GM19099 (cell line): ENCODE data around the gene DTX3L.

ENCODE experiments used
- POLR2A ChIP-seq: IDR thresholded peaks from 3 replicates; pipeline ENCODE4 v1.6.1; 2011; ENCODE audit warnings: low read depth; ENCODE audit not compliant: insufficient read length; ENCODE audit errors: extremely low read depth

The DTX3L gene

DNA sequence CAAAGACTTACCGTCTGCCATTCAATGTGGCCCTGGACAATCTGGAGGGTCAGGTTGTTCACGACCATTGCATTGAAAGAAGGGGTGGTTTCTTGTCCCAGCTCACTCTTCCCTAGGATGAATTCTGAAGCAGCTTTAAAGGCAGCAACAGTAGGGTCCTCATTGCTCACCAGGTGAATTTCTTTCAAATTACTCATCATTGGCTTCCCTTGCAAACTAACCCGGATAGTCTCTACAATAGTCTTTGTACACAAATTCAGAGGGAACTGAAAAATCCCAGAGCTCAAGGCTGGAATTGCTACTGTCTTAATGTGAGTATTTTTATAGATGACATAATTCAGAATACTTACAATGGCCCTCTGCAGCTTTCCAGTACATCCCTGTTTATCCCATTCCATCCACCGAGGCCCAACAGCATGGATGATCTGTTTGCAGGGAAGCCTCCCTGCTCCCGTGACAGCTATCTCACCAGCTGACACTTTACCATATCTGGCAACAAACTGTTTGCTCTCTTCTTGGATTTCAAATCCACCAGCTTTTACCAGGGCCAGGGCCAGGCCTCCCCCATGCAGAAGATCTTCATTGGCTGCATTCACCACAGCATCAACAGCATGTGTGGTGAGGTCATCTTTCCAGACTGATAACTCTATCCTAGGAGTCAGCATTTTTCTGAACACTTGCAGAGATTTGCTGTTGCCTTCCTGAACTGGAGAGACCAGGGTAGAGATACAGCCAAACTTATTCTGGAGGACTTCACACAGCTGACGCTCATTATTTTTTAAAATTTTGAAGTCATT, 8.7 kb upstream of the DTX3L start:
- no peak for TF ChIP-seq POLR2A

DNA sequence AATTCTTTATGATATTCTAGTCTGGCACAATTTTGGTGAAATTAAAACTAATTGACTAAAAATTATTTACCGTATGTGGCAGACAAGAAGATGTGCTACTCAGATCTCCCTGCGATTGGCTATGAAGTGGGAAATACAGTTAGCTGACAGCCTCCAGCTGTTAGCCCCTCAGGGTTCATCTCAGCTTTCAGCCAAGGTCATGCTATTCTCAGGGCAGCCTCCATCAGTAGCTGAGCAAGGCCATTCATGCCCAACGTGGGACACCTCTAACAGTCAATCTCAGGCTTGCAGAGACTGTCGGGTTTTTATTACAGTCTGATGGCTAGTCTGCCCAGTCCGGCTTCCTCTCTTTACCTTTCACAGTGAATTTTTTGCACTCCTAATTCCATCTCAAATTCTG, 6.8 kb upstream of the DTX3L start:
- TF ChIP-seq POLR2A: no peak

DNA sequence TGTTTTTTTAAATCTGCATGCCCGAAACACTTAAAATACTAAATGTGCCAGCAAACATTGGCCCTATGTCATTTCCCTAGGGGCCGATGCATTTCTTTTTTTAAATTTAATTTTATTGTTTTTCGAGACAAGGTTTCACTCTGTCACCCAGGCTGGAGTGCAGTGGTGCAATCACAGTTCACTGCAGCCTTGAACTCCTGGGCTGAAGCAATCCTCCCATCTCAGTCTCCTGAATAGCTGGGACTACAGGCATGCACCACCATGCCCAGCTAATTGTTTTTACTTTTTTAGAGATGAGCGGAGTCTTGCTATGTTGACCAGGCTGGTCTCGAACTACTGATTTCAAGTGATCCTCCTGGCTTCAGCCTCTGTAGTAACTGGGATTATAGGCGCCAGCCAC, 5.5 kb upstream of the DTX3L start:
- no peak for TF ChIP-seq POLR2A

DNA sequence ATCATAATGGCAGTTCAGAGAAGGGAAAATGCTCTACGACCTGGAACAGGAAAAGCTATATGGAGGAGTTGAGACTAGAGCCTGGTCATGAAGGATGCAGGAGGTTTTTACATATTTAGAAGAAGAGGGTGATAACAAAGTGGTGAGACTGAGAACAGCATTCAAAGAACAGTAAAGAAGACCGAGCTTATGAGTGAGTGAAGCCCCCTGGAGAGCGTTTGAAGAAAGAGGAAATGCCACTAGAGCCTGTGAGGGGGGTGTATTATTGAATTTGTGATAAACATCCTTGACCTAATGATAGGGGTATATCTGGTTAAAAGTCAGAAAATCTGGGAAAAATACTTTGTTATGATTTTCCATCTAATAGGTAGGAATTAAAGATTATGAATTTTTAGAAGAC, 4.2 kb upstream of the DTX3L start:
- TF ChIP-seq POLR2A: no peak

DNA sequence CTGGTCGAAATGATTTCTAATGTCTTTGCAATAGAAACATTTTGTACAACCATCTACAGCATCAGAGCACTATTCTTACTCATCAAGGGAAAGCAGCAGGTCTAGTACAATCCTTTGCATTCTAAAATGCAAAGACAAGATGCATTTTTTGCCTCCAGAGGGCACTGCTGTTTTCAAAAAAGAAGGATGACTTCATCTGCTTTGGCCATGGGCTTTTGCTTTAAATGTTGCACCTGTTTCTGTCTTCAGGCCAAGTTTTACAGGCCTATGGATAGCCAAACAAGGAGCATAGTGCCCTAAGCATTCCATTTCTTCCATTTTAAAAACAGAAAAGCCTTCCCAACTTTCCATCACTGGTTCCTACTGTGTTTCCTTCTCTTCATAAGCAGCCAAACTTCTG, 3.5 kb upstream of the DTX3L start:
- TF ChIP-seq POLR2A: no peak

DNA sequence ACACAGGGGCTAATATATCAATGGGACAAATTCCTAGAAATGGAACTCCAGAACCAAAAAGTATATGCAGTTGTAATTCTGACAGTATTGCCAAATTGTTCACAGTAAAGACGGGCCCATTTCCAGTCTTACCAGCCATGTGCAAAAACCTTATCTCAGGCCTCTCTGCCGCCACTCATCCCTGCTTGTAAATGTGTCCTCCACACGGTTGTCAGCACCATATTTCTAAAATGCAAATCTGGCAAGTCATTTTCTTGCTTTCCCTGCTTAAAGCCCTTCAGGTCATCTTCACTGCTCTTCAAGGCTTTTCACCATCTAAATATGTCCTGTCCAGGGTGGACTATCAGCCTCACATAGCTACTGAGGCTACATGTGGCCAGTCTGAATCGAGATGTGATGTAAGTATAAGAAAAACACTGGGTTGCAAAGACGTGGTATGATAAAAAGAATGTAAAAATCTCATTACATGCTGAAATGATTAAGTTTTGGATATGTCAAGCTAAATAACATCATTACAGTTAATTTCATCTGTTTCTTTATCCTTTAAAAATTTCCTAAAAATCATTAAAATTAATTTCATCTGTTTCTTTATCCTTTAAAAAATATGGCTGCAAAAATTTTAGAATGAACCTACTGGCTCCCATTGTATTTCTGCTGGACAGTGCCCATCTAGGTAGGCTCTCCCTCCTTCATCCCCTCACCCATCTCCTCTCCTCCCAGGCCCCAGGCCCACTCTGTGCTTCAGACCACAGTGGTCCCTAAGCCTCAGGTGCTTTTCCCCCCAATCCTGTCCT, 1.0 kb upstream of the DTX3L start:
- peak; percentile 22 for TF ChIP-seq POLR2A

DNA sequence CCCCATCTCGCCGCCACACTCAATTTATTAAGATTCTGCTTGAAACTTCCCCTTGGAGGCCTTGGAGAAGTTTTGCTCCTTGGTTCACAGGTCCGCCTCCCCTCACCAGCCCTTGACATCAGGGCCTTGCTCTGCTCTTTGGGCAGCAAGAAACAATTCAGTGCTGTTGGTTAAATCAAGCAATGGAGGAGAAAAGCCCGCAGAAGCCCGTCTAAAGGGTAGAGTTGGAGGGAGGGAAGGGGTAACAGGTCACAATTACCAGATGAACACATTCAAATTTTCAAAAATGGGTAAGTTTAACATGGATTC, 467 bp upstream of the DTX3L start:
- TF ChIP-seq POLR2A: no peak

DNA sequence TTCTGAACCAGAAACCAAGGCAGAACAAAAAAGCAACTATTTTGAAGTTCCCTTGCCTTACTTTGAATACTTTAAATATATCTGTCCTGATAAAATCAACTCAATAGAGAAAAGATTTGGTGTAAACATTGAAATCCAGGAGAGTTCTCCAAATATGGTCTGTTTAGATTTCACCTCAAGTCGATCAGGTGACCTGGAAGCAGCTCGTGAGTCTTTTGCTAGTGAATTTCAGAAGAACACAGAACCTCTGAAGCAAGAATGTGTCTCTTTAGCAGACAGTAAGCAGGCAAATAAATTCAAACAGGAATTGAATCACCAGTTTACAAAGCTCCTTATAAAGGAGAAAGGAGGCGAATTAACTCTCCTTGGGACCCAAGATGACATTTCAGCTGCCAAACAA, 4.6 kb downstream of the DTX3L start:
- TF ChIP-seq POLR2A: no peak

DNA sequence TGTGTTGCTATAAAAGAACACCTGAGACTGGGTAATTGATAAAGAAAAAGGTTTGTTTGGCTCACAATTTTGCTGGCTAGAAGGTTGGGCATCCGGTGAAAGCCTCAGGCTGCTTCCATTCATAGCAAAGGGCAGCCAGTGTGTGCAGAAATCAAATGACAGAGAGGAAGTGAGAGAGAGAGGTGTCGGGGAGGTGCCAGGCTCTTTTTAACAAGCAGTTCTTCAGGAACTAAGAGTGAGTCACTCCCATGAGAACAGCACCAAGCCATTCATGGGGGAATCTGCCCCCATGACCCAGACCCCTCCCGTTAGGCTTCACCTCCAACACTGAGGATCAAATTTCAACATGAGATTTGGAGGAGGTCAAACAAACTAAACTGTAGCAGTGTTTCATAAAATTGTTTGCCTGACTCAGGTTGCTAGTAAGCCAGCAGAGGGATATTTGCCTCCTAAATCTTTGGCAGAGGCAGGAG, 8.8 kb downstream of the DTX3L start:
- no peak for TF ChIP-seq POLR2A

DNA sequence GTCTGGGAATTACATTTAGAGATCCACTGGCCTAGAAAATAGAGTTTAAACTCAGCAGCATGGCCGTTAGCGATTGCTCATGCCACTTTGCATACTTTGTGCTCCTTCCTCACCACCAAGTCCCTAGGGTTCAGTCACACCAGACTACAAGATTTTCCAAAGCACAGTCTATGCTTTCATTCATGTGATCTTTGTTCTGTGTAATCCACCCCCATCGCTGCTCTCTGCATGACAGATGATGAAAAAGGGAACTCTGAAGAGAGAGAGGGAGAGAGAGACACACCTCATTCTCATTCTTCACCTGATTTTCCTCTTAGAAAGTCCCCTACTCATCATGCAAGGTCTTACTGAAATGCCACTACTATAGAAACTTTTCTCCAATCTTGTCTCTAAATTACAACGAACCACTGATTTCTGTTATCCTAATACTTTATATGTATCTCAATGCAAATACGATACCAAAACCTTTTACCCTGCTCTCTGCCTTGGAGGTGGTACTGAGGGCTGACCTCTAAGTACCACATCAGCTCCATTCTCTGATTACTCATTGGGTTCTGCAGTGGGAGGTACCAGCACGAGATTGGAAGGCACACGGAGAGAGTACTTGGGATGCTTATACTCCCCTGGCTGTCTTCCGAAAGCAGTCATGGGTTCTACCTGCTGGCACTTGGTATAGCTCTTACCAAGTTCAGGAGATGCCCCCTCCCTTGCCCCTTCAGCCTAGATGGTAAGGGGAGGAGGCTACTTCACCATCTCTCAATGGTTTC, 12.2 kb downstream of the DTX3L start:
- TF ChIP-seq POLR2A: peak; percentile 48

DNA sequence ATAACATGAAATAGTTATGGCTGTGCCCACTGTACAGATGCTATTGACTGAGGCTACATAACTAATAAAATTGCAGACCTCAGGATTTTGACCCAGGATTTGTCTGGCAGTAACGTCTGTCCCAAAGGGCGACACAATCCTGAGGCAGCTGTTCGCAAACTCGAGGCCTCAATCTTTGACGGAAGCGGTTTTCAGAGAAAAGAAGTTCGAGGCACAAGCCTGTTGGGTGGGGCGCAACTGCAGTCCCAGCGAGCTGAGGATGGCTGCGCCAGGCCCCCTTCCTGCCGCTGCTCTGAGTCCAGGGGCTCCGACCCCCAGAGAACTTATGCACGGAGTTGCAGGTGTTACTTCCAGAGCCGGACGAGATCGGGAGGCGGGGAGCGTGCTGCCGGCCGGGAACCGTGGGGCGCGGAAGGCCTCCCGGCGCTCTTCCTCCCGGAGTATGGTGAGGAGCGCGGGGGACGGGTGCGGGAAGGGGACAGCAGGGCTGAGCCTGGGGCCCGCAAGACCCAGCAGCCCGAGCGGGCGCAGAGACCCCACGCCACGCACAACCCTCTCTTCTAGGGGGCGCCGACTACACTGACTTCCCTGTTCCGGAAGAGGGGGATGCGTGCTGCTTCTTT, 13.4 kb downstream of the DTX3L start, which contains the start of gene PARP15:
TSS of gene PARP15 (plus strand) at position 242 of the 623 bp plus-strand sequence. CDS start at position 260, 18 bp downstream.
- peak; percentile 67 for TF ChIP-seq POLR2A

DNA sequence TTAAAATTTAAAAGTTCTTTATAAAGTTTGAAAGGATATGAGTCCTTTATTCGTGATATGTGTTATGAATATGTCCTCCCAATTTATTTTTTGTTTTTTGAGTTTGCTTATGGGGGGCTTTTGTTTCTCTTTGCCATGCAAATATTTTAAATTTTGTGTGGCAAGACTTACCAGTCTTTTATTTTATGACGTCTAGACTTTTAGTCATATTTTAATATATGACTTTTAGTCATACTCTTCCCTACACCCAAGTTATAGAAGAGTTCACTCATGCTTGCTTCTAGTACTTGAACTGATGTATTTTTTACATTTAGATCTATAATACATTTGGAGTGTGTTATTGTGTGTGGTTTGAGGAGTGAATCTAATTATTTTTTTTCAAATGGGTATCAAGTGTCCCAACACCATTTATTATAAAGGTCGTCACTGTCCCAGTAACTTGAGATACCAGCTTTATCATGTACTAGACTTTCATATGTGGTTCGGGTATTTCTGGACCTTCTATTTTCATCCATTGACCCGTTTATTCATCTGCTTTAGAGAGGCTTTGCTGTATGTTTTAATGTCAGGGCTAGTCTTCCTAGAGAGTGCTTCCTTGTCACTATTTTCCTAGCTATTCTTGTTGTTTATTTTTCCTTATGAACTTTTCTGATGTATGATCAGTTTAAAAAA, 14.1 kb downstream of the DTX3L start:
- TF ChIP-seq POLR2A: no peak

DNA sequence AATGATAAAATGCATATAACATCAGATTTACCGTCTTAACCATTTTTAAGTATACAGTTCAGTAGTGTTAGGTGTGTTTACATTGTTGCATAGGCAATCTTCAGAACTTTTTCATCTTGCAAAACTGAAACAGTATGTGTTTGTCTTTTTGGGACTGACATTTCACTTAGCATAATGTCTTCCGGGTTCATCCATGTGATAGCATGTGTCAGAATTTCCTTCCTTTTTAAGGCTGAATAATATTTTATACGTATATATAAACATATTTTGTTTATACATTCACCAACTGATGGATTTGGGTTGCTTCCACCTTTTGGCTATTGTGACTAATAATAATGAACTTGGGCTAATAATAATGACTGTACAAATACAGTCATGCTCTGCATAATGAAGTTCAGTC, 16.3 kb downstream of the DTX3L start:
- no peak for TF ChIP-seq POLR2A

DNA sequence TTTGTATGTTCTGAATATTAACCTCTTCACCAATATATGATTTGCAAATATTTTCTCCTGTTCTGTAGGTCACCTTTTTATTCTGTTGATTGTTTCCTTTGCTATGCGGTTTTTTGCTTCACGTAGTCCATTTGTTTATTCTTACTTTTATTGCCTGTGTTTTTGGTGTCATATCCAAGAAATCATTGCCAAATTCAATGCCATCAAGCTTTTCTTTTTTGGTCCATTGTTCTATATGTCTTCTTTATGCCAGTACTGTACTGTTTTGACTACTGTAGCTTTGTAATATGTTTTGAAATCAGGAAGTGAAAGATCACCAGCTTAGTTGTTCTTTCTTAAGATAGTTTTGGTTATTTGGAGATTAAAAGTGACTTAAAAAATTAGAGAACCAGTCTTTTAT, 17.5 kb downstream of the DTX3L start:
- TF ChIP-seq POLR2A: no peak

DNA sequence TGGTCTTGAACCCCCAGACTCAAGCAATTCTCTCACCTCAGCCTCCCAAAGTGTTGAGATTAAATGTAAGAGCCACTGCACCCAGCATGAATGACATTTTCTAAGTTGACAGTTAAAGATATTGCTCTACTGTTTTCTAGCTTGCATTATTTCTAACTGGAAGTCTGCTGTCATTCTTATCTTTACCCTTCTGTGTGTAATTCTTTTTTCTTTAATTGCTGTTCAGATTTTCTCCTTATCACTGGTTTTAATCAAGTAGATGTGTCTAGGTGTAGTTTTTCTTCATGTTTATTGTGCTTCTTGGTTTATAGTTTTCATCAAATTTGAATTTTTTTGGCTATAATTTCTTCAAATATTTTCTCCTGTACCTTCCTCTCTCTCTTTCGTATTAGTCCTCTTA, 18.3 kb downstream of the DTX3L start:
- TF ChIP-seq POLR2A: no peak

DNA sequence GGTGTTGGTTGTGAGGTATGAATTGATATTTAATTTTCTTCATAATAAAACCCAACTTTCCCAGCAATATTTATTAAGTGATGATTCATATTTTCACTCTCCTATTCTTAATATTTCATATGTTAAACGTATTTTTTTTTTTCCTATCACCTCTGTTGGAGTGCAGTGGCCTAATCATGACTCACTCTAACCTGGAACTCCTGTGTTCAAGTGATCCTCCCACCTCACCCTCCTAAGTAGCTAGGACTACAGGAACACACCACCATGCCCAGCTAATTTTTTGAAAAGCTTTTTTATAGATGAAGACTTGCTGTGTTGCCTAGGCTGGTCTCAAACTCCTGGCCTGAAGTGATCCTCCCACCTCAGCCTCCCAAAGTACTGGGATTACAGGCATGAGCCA, 22.0 kb downstream of the DTX3L start:
- TF ChIP-seq POLR2A: no peak
